HL-60 (cell line): ENCODE measurements around the gene EBF3.

Experiments
- POLR2AphosphoS5 ChIP-seq: IDR thresholded peaks from 2 replicates; pipeline ENCODE4 v1.6.1; 2012; ENCODE audit warnings: low read depth
- SPI1 ChIP-seq: IDR thresholded peaks from 2 replicates; pipeline ENCODE4 v1.6.1; 2012; ENCODE audit warnings: low read depth, mild to moderate bottlenecking, borderline replicate concordance
- TF ChIP-seq, protein P1 (sequence below): IDR thresholded peaks from one replicate; pipeline ENCODE4 v1.5.1; 2011; ENCODE audit warnings: low read length, control low read depth, inconsistent platforms; ENCODE audit not compliant: insufficient read depth
- TF ChIP-seq, protein P2 (sequence below): IDR thresholded peaks from 2 replicates; pipeline ENCODE4 v1.6.1; 2012; ENCODE audit warnings: low read depth; ENCODE audit not compliant: insufficient replicate concordance

DNA sequence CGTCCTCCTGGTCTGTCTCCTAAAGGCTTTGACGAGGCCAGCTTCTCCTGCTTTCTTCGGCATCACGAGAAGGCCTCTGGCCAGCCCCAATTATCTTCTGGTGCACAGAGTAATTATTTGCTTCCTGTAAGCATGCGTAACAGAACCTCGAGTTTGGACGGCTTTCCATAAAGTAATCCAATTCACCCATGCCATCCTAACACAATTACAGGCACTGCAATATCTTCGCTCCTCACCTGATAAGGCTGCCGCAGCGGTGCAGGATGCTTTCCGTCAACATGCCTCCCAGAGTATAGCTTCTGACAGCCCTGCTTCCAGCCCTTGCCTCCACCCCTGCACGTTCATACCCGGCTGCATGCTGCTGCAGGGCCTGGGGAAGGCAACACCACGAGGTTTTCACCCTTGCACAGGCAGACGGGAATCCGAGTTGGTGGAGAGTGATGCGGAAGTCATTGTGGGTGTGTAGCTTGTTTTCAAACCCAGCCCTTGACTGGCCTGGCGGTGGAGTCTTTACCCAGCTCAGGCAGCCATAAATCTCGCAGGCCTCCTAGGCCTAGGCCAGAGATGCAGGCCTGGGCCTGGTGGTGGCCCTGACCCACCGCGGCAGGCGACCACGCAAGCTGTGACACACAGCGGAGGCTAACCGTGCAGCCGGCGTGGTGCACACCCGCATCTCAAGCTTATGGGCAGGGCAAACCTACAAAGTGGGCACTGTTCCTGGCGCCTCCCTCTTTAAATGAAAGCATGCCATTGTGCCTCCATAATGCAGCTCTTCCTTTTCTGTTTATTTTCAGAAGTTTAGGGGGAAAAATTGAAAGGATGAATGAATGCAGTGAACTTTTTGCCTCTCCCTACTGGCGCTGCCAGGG, 12.7 kb downstream of the EBF3 start:
- TF ChIP-seq, protein P1, sequence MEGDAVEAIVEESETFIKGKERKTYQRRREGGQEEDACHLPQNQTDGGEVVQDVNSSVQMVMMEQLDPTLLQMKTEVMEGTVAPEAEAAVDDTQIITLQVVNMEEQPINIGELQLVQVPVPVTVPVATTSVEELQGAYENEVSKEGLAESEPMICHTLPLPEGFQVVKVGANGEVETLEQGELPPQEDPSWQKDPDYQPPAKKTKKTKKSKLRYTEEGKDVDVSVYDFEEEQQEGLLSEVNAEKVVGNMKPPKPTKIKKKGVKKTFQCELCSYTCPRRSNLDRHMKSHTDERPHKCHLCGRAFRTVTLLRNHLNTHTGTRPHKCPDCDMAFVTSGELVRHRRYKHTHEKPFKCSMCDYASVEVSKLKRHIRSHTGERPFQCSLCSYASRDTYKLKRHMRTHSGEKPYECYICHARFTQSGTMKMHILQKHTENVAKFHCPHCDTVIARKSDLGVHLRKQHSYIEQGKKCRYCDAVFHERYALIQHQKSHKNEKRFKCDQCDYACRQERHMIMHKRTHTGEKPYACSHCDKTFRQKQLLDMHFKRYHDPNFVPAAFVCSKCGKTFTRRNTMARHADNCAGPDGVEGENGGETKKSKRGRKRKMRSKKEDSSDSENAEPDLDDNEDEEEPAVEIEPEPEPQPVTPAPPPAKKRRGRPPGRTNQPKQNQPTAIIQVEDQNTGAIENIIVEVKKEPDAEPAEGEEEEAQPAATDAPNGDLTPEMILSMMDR = no peak
- TF ChIP-seq, protein P2, sequence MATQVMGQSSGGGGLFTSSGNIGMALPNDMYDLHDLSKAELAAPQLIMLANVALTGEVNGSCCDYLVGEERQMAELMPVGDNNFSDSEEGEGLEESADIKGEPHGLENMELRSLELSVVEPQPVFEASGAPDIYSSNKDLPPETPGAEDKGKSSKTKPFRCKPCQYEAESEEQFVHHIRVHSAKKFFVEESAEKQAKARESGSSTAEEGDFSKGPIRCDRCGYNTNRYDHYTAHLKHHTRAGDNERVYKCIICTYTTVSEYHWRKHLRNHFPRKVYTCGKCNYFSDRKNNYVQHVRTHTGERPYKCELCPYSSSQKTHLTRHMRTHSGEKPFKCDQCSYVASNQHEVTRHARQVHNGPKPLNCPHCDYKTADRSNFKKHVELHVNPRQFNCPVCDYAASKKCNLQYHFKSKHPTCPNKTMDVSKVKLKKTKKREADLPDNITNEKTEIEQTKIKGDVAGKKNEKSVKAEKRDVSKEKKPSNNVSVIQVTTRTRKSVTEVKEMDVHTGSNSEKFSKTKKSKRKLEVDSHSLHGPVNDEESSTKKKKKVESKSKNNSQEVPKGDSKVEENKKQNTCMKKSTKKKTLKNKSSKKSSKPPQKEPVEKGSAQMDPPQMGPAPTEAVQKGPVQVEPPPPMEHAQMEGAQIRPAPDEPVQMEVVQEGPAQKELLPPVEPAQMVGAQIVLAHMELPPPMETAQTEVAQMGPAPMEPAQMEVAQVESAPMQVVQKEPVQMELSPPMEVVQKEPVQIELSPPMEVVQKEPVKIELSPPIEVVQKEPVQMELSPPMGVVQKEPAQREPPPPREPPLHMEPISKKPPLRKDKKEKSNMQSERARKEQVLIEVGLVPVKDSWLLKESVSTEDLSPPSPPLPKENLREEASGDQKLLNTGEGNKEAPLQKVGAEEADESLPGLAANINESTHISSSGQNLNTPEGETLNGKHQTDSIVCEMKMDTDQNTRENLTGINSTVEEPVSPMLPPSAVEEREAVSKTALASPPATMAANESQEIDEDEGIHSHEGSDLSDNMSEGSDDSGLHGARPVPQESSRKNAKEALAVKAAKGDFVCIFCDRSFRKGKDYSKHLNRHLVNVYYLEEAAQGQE = no peak
- TF ChIP-seq SPI1 (no peak), POLR2AphosphoS5 (no peak)
